IMR-90 (cell line): ENCODE data around the gene CNTN5. TPM values are rescaled to one million over a fixed set of nuclear protein-coding genes. Genes with fewer than 3 reads are reported as not detected.

Source experiments
- ATAC-seq: fragments of 200-7000 bp; cut with Tn5 transposase; 2 replicates; pipeline ENCODE4 v1.9.1; 2020; ENCODE audit warnings: low read depth, mild to moderate bottlenecking, moderate library complexity
- BruUV-seq: library from RNA; stranded (reverse); fragments of 400-500 nt; replicated peaks from 2 replicates; lab custom pipeline; 2021; lab: Mats Ljungman, UMichigan
- CTCF ChIA-PET: fragments of 300-600 bp; formaldehyde crosslinking; extraction: SDS; loops from one replicate; lab custom pipeline; 2021; ENCODE audit warnings: antibody characterized with exemption; lab: Yijun Ruan, JAX
- POLR2A ChIA-PET: fragments of 300-600 bp; sonication (Branson Sonifier 250); formaldehyde crosslinking; loops from one replicate; lab custom pipeline; 2022; ENCODE audit warnings: antibody characterized with exemption; ENCODE audit not compliant: unreplicated experiment; lab: Charles Lee
- DNase-seq: peaks from one replicate; pipeline ENCODE4 v3.0.0; 2013
- H2AFZ ChIP-seq: replicated peaks from 2 replicates; pipeline ENCODE3; 2013; ENCODE audit warnings: low read length, mild to moderate bottlenecking; ENCODE audit not compliant: poor library complexity
- H2AK5ac ChIP-seq: 2 replicates; pipeline ENCODE4 v1.6.1; 2013; ENCODE audit warnings: low read depth, low read length, inconsistent platforms
- H2AK9ac ChIP-seq: replicated peaks from 2 replicates; pipeline ENCODE3; 2013; ENCODE audit warnings: mild to moderate bottlenecking, low read depth, low read length, moderate library complexity; ENCODE audit not compliant: poor library complexity
- H2BK120ac ChIP-seq: 2 replicates; pipeline ENCODE4 v1.6.1; 2013; ENCODE audit warnings: low read depth, low read length, inconsistent platforms
- H2BK15ac ChIP-seq: 3 replicates; pipeline ENCODE4 v1.6.1; 2013; ENCODE audit warnings: low read depth, low read length, inconsistent platforms
- H2BK20ac ChIP-seq: 2 replicates; pipeline ENCODE4 v1.6.1; 2013; ENCODE audit warnings: low read depth, mild to moderate bottlenecking, inconsistent platforms, low read length, moderate library complexity
- H2BK5ac ChIP-seq: 2 replicates; pipeline ENCODE4 v1.6.1; 2013; ENCODE audit warnings: mild to moderate bottlenecking, low read depth, low read length, inconsistent platforms; ENCODE audit not compliant: poor library complexity, severe bottlenecking
- H3K14ac ChIP-seq: replicated peaks from 2 replicates; pipeline ENCODE4 v1.6.1; 2013; ENCODE audit warnings: low read depth, low read length, inconsistent platforms
- H3K18ac ChIP-seq: 2 replicates; pipeline ENCODE4 v1.6.1; 2013; ENCODE audit warnings: low read depth, low read length, control low read depth
- H3K23ac ChIP-seq: 2 replicates; pipeline ENCODE4 v1.6.1; 2013; ENCODE audit warnings: low read depth, low read length, inconsistent platforms
- H3K27ac ChIP-seq: 2 replicates; pipeline ENCODE4 v1.5.1; 2013; ENCODE audit warnings: mild to moderate bottlenecking, control low read depth, low read length; ENCODE audit not compliant: insufficient read depth
- H3K27me3 ChIP-seq: 2 replicates; pipeline ENCODE4 v1.6.1; 2013; ENCODE audit warnings: low read length; ENCODE audit not compliant: control insufficient read depth, insufficient read depth
- H3K36me3 ChIP-seq: 2 replicates; pipeline ENCODE4 v1.6.1; 2013; ENCODE audit warnings: low read length, mixed read lengths; ENCODE audit not compliant: control insufficient read depth, insufficient read depth
- H3K4ac ChIP-seq: 2 replicates; pipeline ENCODE4 v1.6.1; 2013; ENCODE audit warnings: low read depth, low read length, inconsistent platforms
- H3K4me1 ChIP-seq: 2 replicates; pipeline ENCODE4 v1.6.1; 2013; ENCODE audit warnings: low read length, mixed read lengths; ENCODE audit not compliant: control insufficient read depth, insufficient read depth
- H3K4me2 ChIP-seq: 2 replicates; pipeline ENCODE4 v1.6.1; 2013; ENCODE audit warnings: low read depth, mild to moderate bottlenecking, control low read depth, low read length, moderate library complexity
- H3K4me3 ChIP-seq: 2 replicates; pipeline ENCODE4 v1.5.1; 2013; ENCODE audit warnings: low read depth, mild to moderate bottlenecking, control low read depth, low read length, moderate library complexity; ENCODE audit not compliant: insufficient read depth
- H3K56ac ChIP-seq: 2 replicates; pipeline ENCODE4 v1.6.1; 2013; ENCODE audit warnings: low read length, inconsistent platforms; ENCODE audit not compliant: insufficient read depth; ENCODE audit errors: extremely low read depth
- H3K79me1 ChIP-seq, 2 experiments: 2 replicates each; pipeline ENCODE4 v1.6.1; 2013; ENCODE audit warnings: low read length in 2 of 2, inconsistent platforms in 1 of 2, low read depth in 1 of 2
- H3K9ac ChIP-seq: 2 replicates; pipeline ENCODE4 v1.6.1; 2013; ENCODE audit warnings: low read depth, low read length, control low read depth
- H3K9me1 ChIP-seq: 2 replicates; pipeline ENCODE4 v1.6.1; 2013; ENCODE audit warnings: low read length, inconsistent platforms; ENCODE audit not compliant: insufficient read depth
- H3K9me3 ChIP-seq: 2 replicates; pipeline ENCODE4 v1.6.1; 2013; ENCODE audit warnings: low read length; ENCODE audit not compliant: control insufficient read depth, insufficient read depth
- H4K20me1 ChIP-seq: 2 replicates; pipeline ENCODE4 v1.6.1; 2013; ENCODE audit warnings: low read length, inconsistent platforms; ENCODE audit not compliant: insufficient read depth
- H4K5ac ChIP-seq: 2 replicates; pipeline ENCODE4 v1.6.1; 2013; ENCODE audit warnings: mild to moderate bottlenecking, low read depth, low read length, control low read depth
- H4K8ac ChIP-seq, 2 experiments: 2 replicates each; pipeline ENCODE4 v1.6.1; 2013; ENCODE audit warnings: low read depth in 2 of 2, low read length in 2 of 2, control low read depth in 1 of 2, inconsistent platforms in 1 of 2
- H4K91ac ChIP-seq: 2 replicates; pipeline ENCODE4 v1.6.1; 2013; ENCODE audit warnings: low read depth, low read length, inconsistent platforms; ENCODE audit not compliant: insufficient read depth
- BHLHE40 ChIP-seq: fragments of 150-350 bp; IDR thresholded peaks from 2 replicates; pipeline ENCODE4 v1.6.1; 2016; ENCODE audit warnings: mild to moderate bottlenecking, low read depth, low read length
- CEBPB ChIP-seq: IDR thresholded peaks from 2 replicates; pipeline ENCODE4 v1.6.1; 2012; ENCODE audit warnings: low read depth, low read length, improper control_type of control experiment
- CHD1 ChIP-seq: IDR thresholded peaks from 2 replicates; pipeline ENCODE4 v1.6.1; 2012; ENCODE audit warnings: low read depth, low read length, improper control_type of control experiment
- FOS ChIP-seq: fragments of 150-350 bp; IDR thresholded peaks from 2 replicates; pipeline ENCODE4 v1.6.1; 2016; ENCODE audit warnings: low read depth, low read length
- MAFK ChIP-seq: IDR thresholded peaks from 2 replicates; pipeline ENCODE4 v1.6.1; 2012; ENCODE audit warnings: low read depth, low read length, improper control_type of control experiment
- MAZ ChIP-seq: IDR thresholded peaks from 2 replicates; pipeline ENCODE4 v1.6.1; 2012; ENCODE audit warnings: low read depth, mild to moderate bottlenecking, low read length, improper control_type of control experiment, moderate library complexity, borderline replicate concordance
- MXI1 ChIP-seq: IDR thresholded peaks from 2 replicates; pipeline ENCODE4 v1.6.1; 2012; ENCODE audit warnings: low read depth, mild to moderate bottlenecking, low read length, moderate library complexity, borderline replicate concordance
- NFE2L2 ChIP-seq: fragments of 150-350 bp; IDR thresholded peaks from 2 replicates; pipeline ENCODE4 v1.6.1; 2016; ENCODE audit warnings: low read depth, mild to moderate bottlenecking, low read length
- POLR2A ChIP-seq: IDR thresholded peaks from 2 replicates; pipeline ENCODE4 v1.6.1; 2012; ENCODE audit warnings: mild to moderate bottlenecking, low read depth, low read length
- RAD21 ChIP-seq: IDR thresholded peaks from 2 replicates; pipeline ENCODE4 v1.6.1; 2012; ENCODE audit warnings: low read length, improper control_type of control experiment
- RCOR1 ChIP-seq: IDR thresholded peaks from 2 replicates; pipeline ENCODE4 v1.6.1; 2012; ENCODE audit warnings: mild to moderate bottlenecking, low read length, improper control_type of control experiment; ENCODE audit not compliant: insufficient replicate concordance
- RFX5 ChIP-seq: IDR thresholded peaks from 2 replicates; pipeline ENCODE4 v1.8.0; 2012; ENCODE audit warnings: low read depth, mild to moderate bottlenecking, low read length, moderate library complexity
- dilution Hi-C: fragments of 300-500 bp; cut with HindIII; formaldehyde crosslinking; loops from one replicate; pipeline ENCODE4 v1.14.3; 2018; ENCODE audit warnings: low sequenced_read_pairs; ENCODE audit not compliant: unreplicated experiment
- in situ Hi-C: fragments of 300-500 bp; cut with MboI; formaldehyde crosslinking; loops from 3 replicates; pipeline ENCODE4 v1.14.3; 2019; ENCODE audit warnings: low sequenced_read_pairs, inconsistent platforms, mixed read lengths
- intact Hi-C: fragments of 100-400 bp; cut with micrococcal nuclease; formaldehyde crosslinking; loops from 2 replicates; pipeline ENCODE4 v1.10.0; 2022
- polyA plus RNA-seq, 3 experiments: library from polyadenylated mRNA; depleted of rRNA; stranded (reverse); fragments of >200 nt; gene quantifications; 2 replicates each; pipeline ENCODE4 v1.2.3, GENCODE V29; 2012; ENCODE audit warnings: low replicate concordance in 1 of 3
- total RNA-seq: library from RNA; depleted of rRNA; stranded (reverse); fragments of >200 nt; gene quantifications from 2 replicates; pipeline ENCODE4 v1.2.3, GENCODE V29; 2012
- TF ChIP-seq, protein P1 (sequence below): fragments of 150-350 bp; IDR thresholded peaks from 2 replicates; pipeline ENCODE4 v1.6.1; 2016; ENCODE audit warnings: low read depth, mild to moderate bottlenecking, low read length, moderate library complexity, borderline replicate concordance
- TF ChIP-seq, protein P2 (sequence below): conservative IDR thresholded peaks from 2 replicates; pipeline ENCODE4 v1.5.1; 2012; ENCODE audit warnings: mild to moderate bottlenecking, low read depth, low read length, improper control_type of control experiment

The CNTN5 gene
- total and polyA plus RNA-seq, 2 of the 4 experiments (the other 2 are of a cell fraction) = not detected

DNA sequence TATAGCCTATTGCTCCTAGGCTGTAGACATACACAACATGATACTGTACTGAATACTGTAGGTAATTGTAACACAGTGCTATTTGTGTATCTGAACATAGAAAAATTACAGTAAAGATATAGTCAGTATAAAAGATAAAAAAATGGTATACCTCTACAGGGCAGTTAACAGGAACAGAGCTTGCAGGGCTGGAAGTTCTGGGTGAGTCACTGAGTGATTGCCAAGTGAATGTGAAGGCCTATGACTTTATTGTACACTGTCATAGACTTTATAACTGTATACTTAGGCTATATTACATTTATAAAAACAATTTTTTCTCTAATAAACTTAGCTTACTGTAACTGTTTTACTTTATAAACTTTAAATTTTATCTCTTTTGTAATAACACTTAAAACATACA is 1334.0 kb downstream of the CNTN5 start:
- ChIA-PET POLR2A (no interaction called here), CTCF (interaction anchor here (0.6 to 1.5 kb wide), 3 partner anchors 49 to 100 kb away, joined by 3 to 5 read pairs (median 3); no protein-coding TSS in a partner anchor)
- Histone ChIP-seq H2AK5ac (no peak overlapping the region), H3K14ac (no peak overlapping the region), H2BK20ac (no peak overlapping the region), H3K4me1 (no peaks in the 10 kb centered on the region), H3K27me3 (no peaks in the 10 kb centered on the region), H2BK5ac (no peak overlapping the region), H2BK120ac (no peak overlapping the region), H4K20me1 (no peaks in the 10 kb centered on the region), H3K36me3 (no peaks in the 10 kb centered on the region), H3K18ac (no peak overlapping the region), H3K9ac (no peak overlapping the region), H3K79me1 (no peaks in the 10 kb centered on the region), H4K5ac (no peak overlapping the region), H2AFZ (no peak overlapping the region), H3K23ac (no peak overlapping the region), H3K27ac (no peak overlapping the region), H3K4me3 (no peak overlapping the region), H2AK9ac (no peak overlapping the region), H3K56ac (no peak overlapping the region), H4K91ac (no peak overlapping the region), H3K9me1 (no peaks in the 10 kb centered on the region), H3K4ac (no peak overlapping the region), H3K4me2 (no peak overlapping the region), H3K9me3 (no peaks in the 10 kb centered on the region), H4K8ac (no peak overlapping the region), H2BK15ac (no peak overlapping the region)
- DNase-seq (no peak), ATAC-seq (no peak)
- intact Hi-C loops (no loop called here), in situ Hi-C loops (no loop called here), dilution Hi-C loops (no loop called here)
- BruUV-seq = no TSS peak
- TF ChIP-seq MAFK = no peak
- no peak for TF ChIP-seq CHD1
- TF ChIP-seq MAZ = no peak
- no peak for TF ChIP-seq NFE2L2
- TF ChIP-seq RFX5 = no peak
- TF ChIP-seq, protein P1, sequence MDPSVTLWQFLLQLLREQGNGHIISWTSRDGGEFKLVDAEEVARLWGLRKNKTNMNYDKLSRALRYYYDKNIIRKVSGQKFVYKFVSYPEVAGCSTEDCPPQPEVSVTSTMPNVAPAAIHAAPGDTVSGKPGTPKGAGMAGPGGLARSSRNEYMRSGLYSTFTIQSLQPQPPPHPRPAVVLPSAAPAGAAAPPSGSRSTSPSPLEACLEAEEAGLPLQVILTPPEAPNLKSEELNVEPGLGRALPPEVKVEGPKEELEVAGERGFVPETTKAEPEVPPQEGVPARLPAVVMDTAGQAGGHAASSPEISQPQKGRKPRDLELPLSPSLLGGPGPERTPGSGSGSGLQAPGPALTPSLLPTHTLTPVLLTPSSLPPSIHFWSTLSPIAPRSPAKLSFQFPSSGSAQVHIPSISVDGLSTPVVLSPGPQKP = no peak
- TF ChIP-seq RCOR1 = no peak
- no peak for TF ChIP-seq POLR2A
- TF ChIP-seq FOS = no peak
- TF ChIP-seq MXI1 = no peak
- TF ChIP-seq BHLHE40 = no peak
- no peak for TF ChIP-seq RAD21
- TF ChIP-seq, protein P2, sequence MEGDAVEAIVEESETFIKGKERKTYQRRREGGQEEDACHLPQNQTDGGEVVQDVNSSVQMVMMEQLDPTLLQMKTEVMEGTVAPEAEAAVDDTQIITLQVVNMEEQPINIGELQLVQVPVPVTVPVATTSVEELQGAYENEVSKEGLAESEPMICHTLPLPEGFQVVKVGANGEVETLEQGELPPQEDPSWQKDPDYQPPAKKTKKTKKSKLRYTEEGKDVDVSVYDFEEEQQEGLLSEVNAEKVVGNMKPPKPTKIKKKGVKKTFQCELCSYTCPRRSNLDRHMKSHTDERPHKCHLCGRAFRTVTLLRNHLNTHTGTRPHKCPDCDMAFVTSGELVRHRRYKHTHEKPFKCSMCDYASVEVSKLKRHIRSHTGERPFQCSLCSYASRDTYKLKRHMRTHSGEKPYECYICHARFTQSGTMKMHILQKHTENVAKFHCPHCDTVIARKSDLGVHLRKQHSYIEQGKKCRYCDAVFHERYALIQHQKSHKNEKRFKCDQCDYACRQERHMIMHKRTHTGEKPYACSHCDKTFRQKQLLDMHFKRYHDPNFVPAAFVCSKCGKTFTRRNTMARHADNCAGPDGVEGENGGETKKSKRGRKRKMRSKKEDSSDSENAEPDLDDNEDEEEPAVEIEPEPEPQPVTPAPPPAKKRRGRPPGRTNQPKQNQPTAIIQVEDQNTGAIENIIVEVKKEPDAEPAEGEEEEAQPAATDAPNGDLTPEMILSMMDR = no peak
- no peak for TF ChIP-seq CEBPB
